Renal cortical epithelial cell (primary cell): ENCODE results near the gene DNAH8. TPM values are rescaled to one million over a fixed set of nuclear protein-coding genes. Genes with fewer than 3 reads are reported as not detected.
"Not testable (repeated sequence)": the region's sequence is repeated elsewhere in the genome, so short reads cannot be mapped to it uniquely, and the experiment has no call there.

Experiments used
- DNase-seq: peaks from one replicate; pipeline ENCODE4 v3.0.0-alpha.2; 2011; ENCODE audit warnings: low read depth
- total RNA-seq: library from RNA; depleted of rRNA; stranded (reverse); fragments of >200 nt; gene quantifications from 2 replicates; pipeline ENCODE4 v1.2.3, GENCODE V29; 2014

DNAH8 gene
- total RNA-seq, 1 donor from 2014 or later: under 0.01 TPM

DNA sequence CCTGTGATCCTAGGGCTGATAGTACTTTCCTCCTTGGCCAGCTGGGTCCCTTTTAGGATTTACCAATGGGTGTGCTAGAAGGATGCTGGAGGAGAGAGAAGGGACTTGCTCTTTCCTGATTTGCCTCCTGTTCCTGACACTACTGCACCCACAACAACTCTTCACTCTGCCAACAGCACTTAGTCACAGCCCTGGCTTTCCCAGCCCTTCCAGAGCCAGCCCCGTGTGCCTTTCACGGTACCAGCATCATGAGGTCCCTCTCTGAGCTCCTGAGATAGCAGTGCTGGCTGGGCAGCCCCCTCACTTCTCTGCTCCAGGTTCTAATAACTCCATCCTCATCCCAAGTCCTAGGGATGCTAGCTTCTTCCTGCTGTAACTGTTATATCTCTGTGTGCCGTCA is 80.9 kb downstream of the DNAH8 start:
- DNase-seq: no peak

DNA sequence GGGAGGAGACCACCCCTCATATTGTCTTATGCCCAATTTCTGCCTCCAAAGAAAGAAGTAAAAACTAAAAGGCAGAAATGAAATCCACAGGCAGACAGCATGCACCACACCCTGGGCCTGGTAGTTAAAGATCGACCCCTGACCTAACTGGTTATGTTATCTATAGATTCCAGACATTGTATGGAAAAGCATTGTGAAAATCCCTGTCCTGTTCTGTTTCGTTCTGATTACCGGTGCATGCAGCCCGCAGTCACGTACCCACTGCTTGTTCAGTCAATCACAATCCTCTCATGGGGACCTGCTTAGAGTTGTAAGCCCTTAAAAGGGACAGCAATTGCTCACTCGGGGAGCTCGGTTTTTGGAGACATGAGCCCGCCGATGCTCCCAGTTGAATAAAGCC is 81.3 kb downstream of the DNAH8 start:
- not testable (repeated sequence) for DNase-seq

DNA sequence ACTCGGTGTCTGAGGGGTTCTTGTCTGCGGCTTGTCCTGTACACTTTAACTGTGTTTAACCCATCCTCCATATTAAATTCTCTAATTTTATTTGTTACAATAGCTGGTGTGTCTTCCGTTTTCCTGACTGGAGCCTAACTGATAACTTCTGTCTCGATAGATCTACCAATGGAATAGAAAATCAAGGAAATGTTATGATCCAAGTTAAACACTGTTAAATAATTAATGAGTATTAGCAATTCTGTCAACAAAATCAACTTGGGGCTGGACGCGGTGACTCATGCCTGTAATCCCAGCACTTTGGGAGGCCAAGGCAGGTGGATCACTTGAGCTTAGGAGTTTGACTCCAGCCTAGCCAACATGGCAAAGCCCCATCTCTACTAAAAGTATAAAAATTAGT is 81.7 kb downstream of the DNAH8 start:
- DNase-seq: peak; percentile 72

DNA sequence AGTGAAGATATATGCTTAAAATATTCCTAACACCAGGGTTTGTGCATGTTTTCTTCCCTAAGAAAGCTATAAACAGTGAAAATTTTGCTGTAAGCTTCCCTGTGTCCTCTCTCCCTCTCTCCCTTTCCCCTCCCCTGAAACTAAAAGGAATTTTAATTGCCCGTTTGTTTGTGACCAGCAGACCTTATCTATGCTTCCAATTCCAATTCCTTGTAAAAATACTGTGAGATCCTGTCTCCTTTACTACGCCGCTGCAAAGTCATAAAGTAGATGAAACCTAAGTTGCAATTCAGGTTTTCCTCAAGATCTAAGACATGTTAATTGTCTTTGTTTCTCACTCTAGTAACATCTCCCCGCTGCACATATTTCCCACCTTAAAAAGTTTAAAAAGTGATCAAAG is 82.3 kb downstream of the DNAH8 start:
- DNase-seq: peak; percentile 81

DNA sequence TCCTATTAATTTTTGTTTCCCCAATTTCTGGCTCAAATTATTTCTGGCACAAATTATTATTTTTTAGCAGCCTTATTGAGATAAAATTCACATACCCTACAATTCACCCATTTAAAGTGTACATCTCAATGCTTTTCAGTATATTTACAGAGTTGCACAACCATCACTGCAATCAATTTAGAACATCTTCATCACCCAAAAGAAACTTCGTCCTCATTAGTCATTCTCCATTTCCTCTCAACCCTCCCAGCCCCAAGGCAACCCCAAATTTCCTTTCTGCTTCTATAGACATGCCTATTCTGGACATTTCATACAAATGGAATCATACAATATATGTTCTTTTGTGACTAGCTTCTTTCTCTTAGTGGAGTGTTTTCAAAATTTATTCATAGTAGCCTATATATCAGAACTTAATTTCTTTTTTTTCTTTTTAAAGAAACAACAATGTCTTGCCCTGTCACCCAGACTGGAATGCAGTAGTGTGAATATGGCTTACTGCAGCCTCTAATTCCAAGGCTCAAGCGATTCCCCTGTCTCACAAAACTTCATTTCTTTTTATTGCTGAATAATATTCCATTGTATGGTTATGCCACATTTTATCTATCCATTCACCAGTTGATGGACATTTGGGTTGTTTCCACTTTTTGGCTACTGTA is 84.5 kb downstream of the DNAH8 start:
- DNase-seq: no peak

DNA sequence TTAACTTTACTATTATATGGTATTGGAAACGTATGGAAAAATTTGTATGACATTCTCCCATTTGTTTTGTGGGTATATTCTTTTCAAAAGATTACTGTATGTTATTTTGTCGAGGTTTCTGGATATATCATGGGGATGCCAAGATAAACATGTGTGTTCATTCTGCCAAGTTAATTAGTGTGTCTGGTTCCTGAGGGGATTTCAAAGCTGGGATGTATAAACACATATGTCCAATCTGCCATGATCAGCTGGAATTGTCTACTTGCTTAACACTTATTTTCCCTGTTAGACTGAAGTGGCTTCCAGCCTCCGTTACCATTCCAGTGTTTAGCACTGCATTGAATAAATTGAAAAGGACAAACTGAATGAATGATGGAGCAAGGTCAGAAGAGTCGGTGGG is 86.2 kb downstream of the DNAH8 start:
- DNase-seq: no peak

DNA sequence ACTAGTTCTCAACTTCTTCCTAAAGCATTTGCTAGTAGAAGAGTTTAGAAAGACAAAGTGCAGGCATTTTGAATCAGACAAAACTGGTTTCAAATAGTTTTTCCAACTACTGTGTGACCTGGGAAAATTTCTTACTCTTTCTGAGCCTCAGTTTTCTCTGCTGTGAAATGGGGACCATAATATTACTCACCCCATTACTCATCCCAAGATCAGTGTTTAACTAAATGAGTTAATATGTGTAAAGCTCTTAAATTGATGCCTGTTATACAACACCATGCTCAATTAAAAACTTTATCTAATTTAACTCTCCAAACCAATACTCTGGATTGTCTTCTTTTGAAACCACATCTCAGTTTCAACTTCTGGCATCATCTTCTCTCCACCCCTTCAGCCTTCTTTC is 87.4 kb downstream of the DNAH8 start:
- DNase-seq: no peak

DNA sequence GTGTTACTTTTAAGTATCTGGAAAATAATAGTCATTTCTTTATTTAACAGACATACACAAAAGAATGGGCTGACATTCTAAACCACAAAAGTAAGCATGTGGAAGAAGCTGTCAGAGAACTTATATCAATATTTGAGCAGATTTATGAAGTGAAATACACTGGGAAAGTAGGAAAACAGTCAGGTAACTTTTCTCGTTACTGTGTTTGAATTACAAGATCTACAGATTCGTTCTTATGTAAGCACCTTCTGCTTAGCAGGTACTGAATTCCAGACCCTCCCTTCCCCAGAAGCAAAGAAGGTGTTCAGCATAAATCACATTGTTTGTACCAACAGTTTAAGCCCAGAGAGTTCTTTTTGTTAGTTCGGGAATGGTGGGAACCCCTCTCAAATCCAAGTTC is 88.0 kb downstream of the DNAH8 start:
- no peak for DNase-seq

DNA sequence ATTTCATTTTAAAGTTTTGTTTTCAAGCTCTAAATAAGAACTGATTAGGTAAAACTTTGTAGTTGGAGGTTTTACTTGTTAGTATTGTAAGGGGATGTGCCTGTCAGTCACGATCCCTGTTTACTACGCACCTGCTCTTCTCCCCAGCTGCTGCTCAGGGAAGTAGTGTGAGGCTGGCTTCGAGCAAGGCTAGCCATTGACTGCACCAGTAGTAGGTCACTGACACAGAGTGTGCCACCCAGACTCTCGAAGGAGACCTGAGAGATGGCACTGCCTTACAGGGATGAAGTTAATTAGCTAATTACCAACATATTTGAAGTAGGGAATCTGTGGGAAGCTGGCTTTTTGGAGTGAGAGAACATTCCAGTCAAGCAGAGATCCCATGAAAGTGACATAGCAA is 89.2 kb downstream of the DNAH8 start:
- no peak for DNase-seq

DNA sequence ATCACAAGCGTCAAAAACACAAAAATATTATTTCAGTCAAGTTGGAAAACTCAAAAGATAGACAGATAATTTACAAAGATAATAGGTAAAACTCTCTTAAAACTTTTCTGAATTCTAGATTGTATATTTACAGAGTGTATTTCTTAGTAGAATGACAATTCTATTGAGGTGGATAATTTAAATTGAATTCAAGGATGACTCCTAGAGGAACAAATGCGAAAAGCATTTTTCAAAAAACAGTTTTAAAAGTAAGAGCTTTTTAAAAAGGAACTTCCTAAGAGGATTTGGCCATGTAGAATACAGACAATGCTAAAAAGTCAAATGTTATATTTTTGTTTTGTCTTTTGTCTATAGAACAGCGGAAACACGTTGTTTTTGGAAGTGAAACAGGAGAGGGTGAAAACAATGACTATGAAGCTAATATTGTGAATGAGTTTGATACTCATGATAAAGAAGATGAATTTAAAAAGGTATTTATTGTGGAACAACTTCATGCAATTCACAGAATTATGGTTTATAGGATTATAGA is 90.1 kb downstream of the DNAH8 start:
- DNase-seq: no peak

DNA sequence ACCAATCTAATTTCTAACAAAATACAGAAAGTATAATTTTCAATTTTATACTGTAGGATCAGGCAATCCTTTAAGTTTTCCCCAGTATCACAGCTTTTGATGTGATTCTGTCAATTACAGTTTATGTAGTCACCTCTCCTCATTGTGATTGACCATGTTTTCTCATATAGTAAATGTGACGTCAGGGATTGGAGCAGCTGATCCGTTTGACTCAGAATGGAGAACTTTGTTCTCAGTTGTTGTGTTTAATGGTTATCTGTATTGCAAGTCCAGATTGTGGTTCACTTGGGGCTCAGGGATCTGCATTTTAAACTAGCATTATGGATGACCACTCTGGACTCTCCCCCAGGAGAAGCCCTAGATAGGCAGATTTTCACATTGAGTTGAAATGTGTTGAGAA is 90.6 kb downstream of the DNAH8 start:
- no peak for DNase-seq

DNA sequence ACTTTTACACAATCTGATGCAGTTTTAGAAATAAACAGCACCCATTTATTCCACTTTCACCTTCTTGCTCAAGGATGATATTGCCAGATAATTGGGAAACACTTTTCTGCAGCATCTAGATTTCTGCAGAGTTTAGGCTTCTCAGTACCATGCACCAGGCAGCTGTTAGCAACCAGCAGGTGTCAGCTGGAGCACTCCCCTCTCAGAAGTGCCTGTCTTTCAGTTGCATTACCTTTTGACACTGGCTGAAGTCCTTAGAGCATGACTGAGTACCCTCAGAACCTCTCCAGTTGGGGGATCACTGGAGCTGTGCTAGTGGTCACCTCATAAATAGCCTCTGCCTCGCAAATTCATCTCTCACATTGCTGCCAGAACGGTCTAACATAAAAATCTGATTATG is 91.2 kb downstream of the DNAH8 start:
- no peak for DNase-seq

DNA sequence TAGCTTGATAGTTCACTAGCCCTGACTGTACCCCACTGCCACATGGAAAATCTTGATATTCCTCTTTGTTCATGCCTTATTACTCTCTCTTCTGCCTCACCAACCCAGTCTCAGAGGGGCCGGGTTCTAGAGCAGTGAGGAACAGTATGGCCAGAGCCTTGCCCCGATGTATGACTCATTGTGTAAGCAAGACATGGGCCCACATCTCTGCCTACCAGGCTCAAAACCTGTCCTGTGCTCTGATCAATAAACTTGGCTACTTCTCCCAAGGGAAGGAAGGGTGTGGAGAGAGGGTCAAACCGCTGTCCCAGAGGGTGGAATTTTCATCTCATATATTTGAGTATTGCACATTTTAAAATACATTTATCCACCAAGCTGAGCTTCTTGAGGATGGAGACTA is 91.7 kb downstream of the DNAH8 start:
- no peak for DNase-seq

DNA sequence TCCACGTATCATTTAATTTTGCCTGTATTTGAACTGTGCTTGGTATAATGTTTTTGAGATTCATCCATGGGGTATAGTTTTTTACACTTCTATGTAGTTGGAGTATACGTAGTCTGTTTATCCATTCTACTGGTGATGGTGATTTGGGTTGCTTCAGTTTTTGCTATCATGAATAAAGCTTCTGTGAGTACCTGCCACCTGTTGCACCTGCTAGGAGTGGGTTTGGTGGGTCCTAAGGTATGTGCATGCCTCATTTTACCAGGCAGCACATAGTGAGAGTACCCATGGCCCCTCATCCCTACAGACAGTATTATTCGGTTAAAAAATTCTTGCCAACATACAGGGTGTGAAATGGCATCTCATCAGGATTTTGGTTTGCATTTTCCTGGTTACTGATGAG is 92.9 kb downstream of the DNAH8 start:
- DNase-seq: no peak

DNA sequence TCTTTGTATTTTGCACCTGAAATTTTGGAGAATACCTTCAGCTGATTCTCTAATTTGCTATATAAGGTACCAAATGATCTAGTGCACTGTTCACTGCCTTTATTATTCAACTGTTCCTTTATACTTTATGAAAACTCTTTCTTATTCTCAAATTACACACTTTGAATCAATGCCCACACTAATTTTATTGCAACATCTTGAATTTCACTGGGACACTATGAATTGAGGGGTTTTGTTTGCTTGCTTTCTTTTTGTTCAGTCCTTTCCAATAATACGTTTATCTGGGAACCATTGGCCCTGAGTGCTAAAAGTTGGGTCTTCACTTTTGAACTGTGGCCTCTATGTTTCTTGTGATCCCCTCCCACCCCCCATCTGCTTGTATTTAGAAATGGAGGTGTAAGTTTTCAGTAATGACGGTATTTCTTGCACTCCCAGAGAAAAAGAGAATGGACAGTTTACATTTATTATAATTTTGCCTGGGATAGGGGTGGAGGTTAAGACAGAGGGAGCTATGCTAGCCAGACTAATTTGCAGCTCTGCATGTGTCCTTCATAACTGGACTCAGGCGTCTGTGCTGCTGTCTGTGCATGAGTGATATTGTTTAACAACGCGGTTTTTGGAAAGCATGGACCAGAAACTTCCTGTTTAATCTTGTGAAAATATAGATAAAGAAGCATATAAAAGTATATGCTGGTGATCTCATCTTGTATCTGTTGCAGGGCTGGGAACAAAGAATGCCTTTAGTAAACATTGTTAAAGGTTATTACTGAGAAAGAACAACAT is 98.1 kb downstream of the DNAH8 start:
- no peak for DNase-seq

DNA sequence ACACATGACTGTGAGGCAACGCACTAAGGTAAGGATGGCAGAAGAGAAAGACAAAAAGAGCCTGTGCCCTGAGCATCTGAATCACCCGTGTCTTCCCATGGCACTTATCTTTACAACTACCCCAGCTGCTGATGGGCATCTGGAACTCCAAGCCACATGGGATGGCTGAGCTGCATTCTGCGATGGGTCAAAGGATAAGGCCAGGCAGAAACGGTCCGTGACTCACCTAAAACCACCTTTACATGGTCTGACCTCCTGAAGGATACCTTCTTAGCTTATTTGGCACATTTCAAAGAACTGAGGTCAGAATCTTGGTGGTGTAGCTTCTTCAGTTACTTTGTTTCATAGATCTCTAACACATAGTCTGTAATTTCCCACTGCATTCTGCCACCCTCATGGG is 99.7 kb downstream of the DNAH8 start:
- DNase-seq: no peak

DNA sequence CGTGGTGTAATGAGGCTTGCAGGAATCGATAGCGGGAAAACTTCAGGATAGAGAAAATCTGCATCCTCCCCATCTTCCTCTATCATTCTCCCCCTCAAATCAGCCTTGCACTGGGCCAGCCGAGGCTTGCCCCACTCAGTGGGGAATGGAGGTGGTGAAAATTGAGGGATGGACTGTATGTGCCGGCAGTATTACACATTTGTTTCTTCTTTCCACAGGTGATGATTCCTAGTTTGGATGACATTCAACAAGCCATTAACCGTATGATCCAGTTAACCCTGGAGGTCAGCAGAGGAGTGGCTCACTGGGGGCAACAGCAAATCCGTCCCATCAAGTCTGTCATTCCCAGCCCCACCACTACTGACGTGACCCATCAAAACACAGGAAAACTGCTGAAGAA is 100.1 kb downstream of the DNAH8 start:
- no peak for DNase-seq

DNA sequence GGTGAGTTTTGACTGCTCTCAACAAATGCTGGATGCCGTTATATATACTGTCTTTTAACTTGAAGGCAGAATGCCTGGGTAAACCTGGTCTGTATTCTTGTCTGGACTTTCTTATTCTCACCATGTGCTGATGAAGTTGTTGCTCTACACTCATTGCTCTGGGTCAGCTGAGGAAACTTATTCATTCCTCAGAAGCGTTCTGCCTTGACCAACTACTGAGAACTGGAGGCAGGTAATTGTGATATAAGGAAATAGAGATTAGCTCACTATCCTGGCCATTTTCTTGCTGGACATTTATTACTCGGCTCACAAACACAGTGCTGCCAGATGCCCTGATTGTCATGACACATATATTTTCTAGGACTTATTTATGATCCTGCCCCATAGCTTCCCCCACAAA is 103.6 kb downstream of the DNAH8 start:
- peak; percentile 75 for DNase-seq

DNA sequence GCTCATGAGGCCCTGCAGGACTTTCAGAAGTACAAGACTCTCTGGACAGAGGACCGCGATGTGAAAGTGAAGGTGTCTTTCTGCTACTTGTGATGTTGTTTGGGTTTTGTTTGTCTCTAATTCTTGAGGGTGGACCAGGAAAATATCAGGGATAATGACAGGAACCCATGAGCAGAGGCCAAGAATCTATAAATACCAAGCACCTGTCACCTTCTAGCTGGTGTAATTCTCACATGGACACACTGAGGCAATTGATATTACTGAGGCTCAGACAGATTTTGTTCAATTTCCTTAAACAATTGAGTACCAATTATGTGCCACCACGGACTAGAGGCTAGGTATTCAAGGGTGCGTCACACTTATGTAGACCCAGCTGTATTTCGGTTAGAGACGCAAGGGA is 107.9 kb downstream of the DNAH8 start:
- no peak for DNase-seq

DNA sequence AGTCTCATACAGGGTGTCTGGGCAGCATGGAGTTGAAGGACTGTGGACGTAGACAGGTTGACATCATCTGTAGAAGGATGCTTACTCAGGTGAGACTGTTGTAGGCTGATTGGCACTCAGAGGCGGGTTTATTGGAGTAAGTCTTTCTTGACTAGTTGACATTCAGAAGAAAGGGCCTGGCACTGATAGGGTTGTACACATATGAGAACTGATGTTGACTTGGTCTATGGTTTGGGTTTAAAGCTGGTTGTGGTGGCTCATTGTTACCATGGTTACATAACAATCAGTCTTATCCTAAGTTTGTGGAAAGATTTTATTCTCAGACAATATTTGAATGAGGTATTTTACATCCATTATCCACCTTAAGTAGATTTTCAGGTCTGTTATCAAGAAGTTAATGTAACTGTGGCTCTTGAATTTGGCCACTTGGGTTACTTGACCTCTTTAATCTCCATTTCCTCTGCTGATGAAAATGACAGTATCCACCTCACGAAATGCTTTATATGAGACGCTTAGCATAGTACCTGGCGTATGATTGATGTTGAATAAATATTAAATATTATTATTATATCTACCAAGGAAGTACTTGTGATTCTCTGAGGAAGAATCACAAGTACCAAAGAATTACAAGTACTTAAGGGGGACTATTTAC is 109.3 kb downstream of the DNAH8 start:
- peak; percentile 2 for DNase-seq

DNA sequence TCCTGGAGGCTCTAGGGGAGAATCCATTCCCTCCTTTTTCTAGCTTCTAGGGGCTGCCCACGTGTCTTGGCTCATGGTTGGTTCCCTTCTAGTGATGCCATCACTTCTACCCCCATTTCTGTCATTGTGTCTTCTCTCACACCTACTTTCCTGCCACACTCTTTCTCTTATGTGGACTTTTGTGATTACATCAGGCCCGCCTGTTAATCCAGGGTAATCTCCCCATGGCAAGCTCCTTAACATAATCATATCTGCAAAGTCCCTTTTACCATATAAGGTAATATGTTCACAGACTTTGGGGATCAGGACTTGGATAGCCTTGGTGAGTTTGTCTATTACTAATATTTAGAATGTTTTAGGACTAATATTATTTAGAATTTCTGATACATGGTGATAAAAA is 111.9 kb downstream of the DNAH8 start:
- no peak for DNase-seq

DNA sequence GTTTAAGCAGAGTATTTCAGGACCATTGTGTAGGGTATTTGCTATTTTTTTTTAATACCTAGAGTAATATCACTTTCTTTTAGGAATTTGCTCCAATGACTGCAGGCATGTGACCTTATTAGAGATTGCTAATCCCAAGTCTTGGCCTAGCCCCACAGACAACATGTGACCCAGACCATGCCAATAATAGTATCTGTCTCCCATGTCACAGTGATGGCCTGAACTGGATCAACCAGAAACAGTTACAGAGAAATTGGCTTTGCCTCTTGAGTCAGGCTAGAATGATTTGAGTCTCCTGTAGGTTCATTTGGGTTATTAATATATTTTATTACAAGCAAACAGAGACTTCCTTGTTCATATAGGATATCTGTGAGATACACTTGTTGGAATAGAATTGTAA is 116.8 kb downstream of the DNAH8 start:
- DNase-seq: no peak

DNA sequence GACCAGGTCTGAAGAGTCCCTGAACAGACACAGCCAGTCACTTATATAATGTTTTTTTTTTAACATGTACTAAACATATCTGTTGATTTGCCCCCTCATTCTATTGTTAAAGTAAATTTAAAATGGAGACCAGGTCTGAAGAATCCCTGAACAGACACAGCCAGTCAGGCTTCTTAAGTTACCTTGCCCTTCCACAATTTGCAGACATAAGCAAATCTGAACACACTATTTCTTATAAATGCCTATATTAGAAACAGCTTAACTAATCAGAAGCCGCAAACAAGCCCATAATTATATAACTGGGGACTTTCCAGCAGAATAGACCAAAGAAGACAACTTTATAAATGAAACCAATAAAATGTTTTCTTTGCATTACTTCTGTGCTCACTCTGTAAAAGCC is 118.2 kb downstream of the DNAH8 start:
- DNase-seq: no peak
